VCaP (cell line): ENCODE data around the gene CDX2.

ENCODE experiments used
- H3K27ac ChIP-seq: fragments of 450-650 bp; 2 replicates; pipeline ENCODE4 v1.5.1; 2017
- TF ChIP-seq, protein P1 (sequence below): fragments of 450-650 bp; conservative IDR thresholded peaks from 2 replicates; pipeline ENCODE4 v1.5.1; 2017; ENCODE audit warnings: mild to moderate bottlenecking, moderate library complexity

The CDX2 gene

DNA sequence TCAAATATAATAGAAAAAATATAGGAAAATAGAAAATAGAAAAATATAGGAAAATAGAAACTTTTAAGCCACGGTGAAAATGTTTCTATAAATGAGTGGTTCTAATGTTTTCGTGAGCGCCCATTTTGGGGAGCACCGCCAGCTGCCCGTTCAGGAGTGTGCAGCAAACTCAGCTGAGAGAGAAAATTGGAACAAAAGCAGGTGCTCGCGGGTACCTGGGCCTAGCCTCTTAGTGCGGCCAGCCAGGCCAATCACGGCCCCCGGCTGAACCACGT, 49.5 kb downstream of the CDX2 start:
- TF ChIP-seq, protein P1, sequence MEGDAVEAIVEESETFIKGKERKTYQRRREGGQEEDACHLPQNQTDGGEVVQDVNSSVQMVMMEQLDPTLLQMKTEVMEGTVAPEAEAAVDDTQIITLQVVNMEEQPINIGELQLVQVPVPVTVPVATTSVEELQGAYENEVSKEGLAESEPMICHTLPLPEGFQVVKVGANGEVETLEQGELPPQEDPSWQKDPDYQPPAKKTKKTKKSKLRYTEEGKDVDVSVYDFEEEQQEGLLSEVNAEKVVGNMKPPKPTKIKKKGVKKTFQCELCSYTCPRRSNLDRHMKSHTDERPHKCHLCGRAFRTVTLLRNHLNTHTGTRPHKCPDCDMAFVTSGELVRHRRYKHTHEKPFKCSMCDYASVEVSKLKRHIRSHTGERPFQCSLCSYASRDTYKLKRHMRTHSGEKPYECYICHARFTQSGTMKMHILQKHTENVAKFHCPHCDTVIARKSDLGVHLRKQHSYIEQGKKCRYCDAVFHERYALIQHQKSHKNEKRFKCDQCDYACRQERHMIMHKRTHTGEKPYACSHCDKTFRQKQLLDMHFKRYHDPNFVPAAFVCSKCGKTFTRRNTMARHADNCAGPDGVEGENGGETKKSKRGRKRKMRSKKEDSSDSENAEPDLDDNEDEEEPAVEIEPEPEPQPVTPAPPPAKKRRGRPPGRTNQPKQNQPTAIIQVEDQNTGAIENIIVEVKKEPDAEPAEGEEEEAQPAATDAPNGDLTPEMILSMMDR: no peak
- no peak overlapping the region for H3K27ac ChIP-seq

DNA sequence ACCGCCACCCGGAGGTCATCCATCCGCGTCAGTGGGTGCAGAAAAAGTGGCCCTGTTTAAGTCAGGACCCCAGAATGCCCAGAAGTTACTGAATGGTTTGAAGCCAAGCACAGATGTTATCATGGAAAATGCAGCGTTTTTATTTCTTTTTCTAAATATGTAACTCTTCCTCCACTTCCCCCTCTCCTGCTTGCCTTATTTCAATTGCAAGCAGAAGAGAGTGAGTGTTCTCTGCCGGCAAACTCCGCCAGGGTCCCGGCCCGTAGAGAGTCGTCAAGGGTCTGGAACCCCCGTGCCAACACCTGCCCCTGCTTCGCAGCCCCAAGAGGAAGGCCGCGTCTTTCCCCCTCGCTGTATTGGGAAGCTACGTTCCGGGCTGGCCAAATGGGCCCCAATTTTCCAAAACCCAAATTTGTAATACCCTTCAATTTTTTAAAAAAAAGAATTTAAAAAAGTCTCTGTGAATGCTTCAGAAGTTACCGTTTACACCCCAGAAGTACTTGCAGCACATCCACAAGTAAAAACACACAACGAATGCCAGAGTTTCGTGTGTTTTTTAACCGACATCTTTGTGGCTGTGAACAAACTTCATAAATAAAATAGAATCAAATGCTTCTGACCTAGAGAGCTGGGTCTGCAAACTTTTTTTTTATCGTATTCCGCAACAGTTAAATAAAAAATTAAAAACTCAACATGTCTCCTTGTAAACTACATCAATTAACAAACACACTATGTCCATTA, 50.0 kb downstream of the CDX2 start:
- TF ChIP-seq, protein P1: no peak
- H3K27ac ChIP-seq: no peak overlapping the region

DNA sequence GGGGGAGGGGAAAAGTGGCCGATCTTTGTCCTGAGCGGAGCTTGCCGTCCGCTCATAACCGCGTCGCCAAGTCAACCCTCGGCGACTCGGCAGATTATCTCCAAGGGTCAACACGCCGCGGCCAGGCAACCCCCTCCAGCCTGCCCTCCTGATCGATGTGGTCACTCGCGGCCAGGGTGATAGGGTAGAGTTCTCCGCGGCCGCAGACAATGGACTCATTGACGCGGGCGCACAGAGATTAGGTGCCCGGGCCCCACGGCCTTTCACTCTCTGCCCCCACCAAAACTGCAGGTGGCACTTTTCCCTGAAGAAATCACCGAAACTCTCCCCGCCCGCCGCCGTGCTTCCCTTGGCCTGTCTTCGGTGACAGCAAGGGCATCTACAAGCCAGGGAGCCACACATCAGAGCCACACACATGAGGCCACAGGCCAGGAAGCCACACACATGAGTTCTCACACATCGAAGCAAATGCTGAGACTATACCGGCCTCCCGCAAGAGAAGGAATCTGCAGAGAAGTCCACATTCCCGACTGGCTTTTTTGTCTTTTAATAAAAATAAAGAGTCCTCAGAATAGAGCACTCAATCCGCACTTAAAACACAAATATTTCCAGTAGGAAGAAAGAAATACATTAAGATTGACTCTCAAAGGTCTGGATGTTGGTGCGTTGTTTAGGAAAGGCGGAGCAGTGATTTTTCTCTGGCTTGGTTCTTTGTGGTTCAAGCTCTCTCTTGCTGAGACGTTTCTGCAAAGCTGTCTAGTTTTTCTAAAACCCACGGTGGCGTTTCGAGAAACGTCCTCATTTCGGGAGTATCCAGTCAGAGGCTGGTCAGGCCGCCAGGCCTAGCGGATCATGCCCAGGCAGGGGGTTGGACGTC, 50.8 kb downstream of the CDX2 start:
- no peak overlapping the region for H3K27ac ChIP-seq
- TF ChIP-seq, protein P1: no peak

DNA sequence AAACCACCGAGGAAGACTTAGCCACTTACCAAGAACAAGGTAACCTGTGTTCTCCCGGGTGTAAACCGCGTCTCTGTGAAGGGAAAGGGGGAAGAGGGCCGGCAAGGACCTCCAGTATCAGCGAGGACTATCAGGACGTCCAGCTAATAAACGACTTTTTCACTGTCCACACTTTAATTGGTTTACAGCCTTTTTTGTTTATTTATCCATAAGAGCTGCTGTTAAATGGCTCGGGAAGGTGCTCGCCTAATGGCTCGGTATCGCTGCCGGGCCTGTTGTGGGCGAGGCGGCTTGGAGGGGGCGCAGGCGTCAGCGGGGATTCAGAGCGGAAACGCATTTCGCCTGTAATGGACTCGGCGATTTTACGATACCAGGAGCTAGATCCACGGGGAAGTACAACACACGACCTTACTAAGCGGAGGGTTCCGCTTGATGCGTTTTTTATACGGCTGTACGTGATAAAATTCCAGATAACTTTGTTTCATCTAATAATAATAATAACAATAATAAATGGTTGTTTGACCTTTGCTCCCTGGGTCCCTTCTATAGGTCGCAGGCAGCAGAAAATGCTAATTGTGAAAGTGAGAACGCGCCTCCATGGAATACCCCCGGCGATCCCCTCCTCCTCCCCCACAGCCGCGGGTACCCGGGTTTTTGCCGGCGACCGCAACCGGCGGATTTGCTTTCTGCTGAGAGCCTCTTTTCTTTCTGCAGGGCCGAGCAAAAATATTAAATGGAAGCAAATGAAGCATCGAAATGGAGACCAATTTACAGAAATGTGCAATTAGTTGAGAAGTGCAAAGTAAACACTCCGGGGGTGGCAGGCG, 51.8 kb downstream of the CDX2 start:
- no peak overlapping the region for H3K27ac ChIP-seq
- TF ChIP-seq, protein P1: no peak

DNA sequence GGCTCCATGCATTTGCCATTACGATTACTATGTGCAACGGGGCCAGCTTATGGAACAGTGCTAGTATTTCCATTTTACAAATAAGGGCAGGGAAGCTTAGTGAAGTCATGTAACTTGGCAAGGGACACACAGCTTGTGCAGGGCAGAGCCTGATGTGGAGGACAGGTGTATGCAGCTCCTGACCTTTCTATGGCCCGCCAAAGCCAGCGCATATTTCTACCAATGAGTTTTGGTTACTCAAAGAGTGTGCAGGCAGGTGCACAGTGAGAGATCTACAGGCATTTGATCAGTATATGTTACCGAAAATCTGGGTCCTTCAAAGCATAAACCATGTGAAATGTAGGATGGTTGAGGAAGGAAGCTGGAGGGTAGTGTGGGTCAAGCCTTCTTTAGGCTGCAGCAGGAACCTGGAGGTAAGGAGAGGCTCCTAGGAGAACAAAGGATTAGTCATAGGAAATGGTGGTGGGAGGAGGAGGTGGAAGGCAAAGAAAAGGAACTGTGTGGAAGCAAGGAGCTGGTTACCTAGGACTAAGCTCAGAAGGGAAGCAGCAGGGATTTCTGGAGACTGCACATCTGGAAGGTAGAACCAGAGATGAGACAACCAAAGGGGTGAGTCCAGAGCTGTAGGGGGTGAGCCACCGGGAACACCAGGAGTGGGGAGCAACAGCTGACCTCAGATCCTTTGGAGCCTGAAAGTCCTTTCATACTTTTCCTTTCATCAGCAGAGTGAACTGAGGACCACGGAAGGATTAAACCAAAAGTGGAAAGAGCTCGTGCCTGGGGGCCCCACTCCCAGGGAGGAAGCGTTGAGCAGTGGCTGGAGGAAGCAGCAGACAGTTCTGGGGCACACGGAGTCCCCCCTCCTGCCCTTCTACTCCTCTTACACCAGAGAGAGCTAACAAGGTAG, 53.6 kb downstream of the CDX2 start:
- no peak overlapping the region for H3K27ac ChIP-seq
- TF ChIP-seq, protein P1: no peak

DNA sequence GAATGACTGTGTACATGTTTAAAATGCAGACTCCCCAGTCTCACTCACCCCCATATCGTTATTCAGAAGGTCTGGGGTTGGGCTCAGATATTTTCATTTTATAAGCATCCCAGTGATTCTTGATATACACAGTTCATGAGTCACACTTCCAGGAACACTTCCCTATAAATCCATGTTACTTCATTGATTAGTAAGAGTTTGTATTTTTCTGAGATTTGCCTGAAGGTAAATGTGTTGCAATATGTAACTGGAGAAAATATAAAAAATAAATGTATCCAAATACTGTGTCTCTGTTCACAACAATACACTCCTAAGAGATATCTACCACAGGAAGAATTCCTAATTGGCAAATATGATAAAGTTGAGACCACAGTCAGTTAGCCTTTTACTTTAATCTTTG, 56.0 kb downstream of the CDX2 start:
- TF ChIP-seq, protein P1: no peak
- no peak overlapping the region for H3K27ac ChIP-seq
